ENCODE results near the gene FADS2.

FADS2 gene

DNA sequence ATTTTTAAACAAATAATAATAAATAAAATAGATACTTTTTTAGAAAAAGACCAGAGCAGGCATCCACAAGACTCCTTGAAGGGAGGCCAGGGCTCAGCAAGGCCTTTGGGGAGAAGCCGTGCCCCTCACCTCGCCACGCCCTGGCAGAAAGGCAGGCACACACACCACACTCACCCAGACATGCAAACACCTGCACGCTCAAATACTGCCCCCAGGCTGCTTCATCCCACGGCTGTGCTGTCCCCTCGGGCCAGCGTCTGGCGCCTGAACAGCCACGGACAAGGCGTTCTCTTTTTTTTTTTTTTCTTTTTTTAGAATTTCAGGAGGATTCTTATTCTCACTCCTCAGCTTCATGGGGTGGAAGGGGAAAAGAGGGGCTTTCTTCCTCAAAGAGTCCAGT, 61.7 kb downstream of the FADS2 start:
- no peak for DNase-seq

DNA sequence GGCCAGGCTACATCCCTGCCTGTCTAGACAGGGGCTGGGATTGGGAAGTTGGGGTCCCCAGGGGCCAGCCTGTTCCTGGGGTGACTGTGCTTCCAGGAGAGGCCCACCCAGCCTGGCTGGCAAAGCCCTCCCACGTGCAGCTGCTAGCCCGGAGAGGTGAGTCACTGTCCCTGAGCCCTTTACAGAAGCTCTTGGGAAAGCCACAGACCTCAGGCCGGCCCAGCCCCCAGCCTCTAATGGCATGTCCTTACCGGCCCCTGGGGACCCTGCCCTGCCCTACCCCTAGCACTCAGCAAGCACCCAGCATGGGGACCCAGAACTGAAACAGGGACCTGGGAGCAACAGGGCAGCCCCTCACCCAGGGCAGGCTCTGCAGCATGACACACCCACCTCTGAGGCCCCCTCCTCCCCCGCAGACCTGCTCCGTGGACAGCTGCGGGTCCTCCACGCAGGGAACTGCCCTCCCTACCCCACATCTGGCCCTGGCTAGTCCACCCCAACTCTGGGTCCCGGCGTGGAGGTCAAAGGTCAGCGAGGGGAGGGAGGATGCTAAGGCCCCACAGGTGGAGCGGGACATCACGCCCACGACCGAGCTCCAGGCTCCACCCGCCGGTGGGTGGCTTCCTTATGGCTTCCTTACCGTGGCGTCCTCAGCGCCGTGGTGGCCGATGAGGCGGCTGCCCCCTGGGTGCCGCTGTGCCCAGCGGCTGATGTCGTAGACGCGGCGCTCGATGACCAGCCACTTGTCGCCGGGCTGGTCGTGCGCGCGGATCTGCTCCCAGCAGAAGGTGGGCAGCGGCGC, 62.6 kb downstream of the FADS2 start:
- peak; percentile 26 to 32 for DNase-seq

DNA sequence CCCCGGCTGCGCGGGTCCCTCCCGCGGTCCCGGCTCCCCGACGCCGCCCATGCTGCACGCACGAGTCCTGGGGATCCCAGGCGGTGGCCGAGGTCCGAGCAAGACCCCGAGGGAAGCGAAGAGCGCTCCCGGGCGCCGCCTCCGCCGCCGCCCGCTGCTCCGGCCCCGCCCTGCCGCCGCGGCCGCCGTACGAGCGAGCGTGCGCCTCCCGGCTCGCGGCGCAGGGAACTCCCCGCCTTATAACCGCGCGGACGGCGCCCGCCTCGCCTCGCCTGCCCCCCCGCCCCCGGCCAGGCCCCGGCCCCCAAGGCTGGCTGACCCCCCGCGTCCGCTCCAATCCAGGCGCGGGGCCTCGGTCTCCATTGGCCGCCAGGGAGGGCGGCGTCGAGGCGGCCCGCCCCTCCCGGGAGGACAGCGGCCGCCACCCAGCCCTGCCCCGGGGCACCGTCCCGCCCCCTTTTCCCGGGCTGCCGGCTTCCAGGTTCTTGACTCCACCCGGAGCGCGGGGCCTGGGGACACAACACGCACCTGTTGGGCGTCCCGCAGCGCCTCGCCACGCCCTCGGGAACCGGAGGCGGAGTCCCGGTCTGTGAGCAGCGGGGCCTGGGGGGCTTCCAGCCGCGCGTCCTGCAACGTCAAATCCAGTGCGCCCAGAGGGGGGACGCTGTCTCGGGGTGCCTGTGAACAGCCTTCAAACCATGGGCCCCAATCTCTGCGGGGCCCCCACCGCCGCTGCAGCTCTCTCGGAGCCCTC, 63.4 kb downstream of the FADS2 start, which contains the start of gene FADS3:
Gene FADS3 (minus strand): TSS at position 215 of the 754 bp plus-strand sequence. CDS start 164 bp downstream, at position 51.
- DNase-seq = peak; percentile 81

DNA sequence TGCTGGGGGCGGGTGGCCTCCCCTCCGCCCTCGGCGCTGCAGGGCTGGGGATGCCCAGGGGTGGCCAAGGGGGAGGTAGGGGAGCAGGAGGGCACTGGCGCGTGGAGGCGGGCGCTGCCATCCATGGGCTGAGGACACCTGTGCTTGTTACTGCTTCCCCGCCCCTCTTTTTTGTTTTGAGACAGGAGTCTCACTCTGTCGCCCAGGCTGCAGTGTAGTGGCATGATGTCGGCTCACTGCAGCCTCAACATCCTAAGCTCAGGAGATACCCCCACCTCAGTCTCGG, 63.9 kb downstream of the FADS2 start:
- no peak for DNase-seq

DNA sequence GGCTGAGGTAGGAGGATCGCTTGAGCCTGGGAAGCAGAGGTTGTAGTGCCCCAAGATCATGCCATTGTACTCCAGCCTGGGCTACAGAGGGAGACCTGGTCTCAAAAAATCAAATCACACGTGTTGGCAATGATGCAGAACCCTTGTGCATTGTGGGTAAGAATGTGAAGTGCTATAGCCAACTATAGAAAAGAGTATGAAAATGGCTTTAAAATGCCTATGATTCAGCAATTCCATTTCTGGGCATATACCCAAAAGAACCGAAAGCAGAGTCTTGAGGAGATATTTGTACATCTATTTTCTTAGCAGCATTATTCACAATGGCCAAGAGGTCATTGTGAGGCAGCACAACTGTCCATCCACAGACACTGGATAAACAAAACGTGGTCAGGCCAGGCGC, 65.9 kb downstream of the FADS2 start:
- no peak for DNase-seq

DNA sequence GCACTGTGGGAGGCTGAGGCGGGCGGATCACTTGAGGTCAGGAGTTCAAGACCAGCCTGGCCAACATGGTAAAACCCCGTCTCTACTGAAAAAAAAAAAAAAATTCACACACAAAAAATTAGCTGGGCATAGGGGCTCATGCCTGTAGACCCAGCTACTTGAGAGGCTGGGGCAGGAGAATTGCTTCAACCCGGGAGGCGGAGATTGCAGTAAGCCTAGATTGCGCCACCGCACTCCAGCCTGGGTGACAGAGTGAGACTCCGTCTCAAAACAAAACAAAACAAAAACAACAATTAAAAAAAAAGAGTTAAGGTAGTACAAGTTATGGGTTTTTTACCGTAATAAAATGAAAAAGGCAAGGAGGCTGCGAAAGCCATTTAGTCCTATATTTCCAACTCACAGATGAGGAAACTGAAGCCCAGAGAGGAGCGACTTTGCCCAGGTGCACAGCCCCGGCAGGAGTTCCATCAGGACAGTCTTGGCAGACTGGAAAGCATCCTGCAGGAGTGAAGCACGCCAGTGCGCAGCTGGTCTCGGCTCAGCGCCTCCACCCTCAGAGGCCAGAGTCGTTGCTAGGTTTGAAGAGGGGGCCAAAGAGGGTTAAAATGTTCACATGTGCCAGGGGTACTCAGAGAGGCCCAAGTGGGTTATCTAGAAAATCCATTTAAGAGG, 67.1 kb downstream of the FADS2 start:
- no peak for DNase-seq

DNA sequence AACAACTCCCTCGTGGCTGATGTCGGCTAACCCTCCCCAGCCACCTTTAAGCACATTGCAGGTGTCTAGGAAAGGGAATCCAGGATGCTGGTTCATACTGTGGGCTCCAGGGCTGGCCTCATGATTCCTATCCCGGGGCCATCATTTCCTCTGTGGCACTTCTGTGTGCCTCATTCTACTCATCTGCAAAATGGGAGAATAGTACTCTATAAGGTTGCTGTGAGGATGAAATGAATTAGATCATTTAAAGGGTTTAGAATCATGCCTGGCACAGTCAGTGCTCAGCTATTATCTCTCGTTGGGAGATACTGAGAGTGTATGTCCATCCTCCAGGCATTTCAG, 67.6 kb downstream of the FADS2 start:
- DNase-seq = no peak

DNA sequence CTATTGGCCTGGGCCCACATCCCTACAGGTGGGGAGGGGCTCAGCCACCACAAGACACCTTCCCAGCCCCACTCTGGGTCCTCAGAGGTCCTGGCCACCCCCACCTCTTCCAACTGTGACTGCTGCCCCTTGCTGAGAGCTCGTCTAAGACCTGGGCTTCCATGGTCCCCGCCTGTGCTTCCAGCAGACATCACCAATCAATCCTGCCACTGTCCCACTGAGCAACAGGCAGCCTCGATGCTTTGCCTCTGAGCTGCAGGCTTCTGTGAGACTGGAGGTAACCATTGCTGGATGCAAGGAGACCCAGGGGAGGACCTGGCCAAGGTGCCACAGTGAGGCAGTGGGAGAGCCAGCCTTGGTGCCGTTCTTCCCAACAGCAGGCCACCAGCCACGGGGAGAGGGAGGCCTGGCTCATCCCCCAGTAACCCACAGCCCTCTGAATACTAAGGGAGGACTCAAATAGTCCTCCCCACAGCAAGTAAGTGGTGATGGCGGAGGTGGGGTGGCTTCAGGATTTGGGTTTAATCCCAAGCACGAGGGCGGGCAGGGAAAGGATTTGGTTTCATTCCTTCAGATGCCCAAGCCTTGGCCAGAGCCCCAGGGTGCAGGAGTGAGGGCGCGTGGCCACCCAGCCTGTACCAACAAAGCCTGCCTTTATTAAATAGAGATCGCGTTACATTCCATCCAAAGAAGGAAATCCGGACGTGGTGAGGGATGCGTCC, 68.7 kb downstream of the FADS2 start:
- no peak for DNase-seq

DNA sequence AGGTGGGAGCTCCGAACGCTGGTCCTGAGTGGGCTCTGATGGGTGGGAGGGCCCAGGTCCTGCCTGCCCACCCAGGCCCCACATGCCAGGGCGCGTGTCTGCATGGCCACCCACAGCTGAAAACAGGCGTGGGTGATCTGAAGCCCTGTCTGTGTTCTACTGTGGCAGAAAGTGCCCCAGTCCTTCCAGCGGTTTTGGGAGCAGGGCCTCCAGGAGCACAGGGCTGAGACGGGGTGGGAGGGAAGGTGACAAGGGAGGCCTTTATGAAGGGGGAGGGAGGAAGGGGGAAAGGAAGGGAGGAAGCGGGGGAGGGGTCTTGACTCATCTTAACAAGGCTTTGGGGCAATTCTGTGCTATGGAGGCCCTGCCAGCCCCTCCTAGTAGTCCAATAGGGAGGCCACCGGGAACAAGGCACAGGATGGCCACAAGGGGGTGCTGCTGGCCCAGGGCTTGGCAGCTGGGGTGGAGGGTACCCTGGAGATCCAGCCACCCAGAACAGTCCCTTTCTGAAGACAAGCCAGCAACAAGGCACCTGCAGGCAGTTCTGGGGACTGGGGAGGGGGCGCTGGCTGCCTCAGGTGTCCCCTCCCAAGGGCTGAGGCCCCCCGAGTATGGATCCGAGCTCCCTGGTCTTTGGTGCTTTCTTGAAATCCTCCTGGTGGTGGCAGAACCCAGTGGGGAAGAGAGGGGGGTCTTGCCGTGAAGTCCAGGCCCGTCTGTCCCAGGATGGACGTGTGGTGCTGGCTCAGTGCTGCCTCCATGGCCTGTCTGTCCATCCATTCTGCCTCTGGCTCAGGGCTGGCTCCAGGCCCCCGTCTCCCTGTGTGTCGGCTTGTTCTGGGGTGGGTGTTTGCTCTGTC, 69.5 kb downstream of the FADS2 start:
- peak; percentile 76 to 78 for DNase-seq

DNA sequence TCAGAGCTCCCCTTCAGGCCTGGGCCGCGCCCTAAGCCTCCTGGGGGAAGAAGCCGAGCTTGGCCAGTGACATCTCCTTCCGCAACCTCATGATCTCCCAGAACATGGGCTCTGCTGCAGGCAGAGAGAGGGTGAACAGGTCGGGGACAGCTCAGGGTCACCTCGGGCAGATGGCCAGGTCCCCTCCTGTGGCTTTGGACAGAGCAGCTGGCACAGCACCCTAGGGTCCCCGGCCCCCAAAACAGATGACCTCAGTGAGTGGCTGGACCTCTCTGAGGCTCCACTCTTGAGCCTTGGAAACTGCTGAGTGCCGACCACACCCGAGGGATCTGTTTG, 70.1 kb downstream of the FADS2 start:
- no peak for DNase-seq

DNA sequence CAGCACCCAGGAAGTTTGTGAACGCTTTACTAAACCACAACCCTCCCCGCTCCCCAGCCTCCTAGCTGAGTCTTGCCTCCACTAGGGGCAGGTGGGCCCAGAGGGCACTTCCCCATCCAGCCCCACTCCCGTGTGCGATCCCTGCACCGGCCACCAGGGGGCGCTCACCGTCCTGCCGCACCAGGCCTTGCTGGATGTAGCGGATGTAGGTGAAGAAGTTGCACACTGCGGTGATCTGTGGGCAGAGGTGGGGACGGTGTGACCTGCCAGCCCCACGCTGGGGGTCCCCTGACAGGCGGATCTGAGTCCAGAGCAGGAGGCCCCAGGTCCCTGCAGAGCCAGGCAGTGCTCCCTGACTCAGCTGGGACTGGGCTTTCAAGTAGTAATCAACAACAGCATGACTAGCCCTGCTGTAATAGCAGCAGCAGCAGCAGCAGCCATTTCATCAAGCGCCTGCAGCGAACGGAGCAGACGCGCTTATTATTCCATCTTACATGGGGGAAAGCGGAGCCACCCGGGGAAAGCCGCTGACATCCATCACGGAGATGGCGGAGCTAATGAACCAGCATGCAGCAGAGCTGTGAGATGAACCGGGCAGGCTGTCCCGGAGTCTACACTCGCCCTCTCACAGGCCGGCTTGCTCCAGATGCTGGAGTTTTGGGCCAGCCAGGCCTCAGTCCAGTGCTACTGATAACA, 71.2 kb downstream of the FADS2 start:
- peak; percentile 92 to 93 for DNase-seq

DNA sequence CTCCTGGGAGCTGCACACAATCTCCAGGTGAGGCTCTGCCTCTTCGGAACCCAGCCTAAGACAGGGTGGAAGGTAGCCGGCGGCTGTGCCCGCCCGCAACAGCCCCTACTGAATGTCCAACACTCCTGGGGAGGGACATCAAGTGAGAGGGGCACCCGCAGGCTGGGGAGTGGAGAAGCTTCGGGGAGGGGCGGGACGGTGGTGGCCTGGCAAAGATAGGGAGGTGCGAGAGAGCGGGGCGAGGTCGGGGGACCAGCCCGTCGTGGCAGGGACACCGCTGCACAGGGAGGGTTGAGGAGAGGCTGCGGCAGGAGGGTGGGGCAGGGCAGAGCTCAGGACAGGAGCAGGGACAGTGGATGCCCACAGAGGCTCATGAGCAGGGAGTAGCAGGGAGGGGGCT, 72.2 kb downstream of the FADS2 start:
- no peak for DNase-seq

DNA sequence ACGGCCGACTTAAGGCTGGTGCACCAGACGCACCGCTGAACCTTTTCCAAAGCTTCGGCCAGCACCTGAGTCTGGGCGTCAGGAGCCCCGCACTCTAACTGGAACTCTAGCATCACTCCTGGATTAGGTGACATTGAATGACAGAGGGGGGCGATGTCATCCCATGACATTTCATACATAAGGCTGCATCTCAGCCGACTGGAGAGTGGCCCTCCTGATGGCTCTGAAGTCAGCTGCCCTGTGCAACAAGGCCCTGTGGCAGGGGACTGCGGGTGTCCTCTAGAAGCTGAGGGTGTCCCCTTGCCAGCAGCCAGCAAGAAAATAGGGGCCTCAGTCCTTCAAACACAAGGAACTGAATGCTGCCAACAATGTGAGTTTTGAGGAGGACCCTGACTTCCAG, 73.3 kb downstream of the FADS2 start:
- no peak for DNase-seq

DNA sequence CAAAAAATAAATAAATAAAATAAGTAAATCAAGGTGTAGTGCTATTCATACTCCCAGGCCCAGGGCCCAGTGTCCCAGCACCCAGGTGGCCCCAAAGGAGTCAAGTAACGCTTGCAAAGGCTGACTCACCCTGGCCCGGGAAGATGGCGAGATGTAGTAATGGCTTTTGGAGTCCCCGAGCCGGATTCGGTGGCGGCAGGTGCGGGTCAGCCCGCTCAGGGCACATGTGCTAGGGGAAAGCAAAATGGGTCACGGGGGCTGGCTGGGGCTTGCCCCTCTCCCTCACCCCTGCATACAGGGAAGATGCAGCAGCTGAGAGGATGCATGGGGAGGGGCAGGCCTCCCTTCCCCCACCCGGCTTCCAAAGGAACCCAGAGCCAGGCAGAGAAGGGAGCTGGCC, 74.2 kb downstream of the FADS2 start:
- DNase-seq = no peak

DNA sequence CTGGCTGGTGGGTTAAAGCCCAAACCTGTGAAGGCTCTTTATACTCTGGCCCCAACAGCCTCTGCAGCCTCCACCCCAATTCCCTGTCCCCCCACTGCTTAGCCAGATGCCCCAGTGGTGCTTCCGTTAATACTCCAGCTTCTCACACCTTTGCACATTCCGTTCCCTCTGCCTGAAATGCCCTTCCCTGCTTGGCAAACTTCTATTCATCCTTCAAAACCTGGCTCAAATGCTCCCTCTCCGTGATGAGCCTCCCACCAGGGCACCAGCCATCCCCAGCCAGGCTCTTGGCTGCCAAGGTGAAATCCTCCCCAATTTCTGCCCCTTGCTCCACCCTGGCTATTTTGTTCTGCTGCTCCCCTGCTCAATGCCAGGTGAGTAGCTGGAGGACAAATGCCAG, 75.7 kb downstream of the FADS2 start:
- no peak for DNase-seq

DNA sequence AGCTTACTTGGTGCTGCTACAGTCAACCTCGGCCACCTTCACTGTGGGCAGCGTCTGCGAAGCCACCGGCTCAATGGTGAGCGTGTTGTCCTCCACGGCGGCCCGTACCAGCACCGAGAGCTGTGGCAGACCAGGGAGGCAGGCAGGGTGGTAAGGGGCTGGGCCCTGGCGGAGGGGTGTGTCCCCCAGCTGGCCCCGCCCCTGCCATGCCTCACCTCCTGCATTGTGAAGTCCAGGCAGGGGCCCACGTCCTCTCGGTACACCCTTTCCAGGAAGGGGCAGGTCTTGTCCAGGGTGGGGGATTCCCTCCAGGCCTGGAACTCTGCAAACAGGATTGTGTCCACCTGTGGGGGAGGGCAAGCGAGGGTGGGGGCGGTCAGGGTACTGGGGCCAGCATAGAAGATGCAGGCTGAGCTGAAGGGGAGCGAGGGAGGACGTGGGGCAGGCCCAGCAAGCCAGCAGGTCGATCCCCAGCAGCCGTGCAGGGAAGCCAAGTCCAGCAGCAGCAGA, 76.5 kb downstream of the FADS2 start:
- DNase-seq = no peak

DNA sequence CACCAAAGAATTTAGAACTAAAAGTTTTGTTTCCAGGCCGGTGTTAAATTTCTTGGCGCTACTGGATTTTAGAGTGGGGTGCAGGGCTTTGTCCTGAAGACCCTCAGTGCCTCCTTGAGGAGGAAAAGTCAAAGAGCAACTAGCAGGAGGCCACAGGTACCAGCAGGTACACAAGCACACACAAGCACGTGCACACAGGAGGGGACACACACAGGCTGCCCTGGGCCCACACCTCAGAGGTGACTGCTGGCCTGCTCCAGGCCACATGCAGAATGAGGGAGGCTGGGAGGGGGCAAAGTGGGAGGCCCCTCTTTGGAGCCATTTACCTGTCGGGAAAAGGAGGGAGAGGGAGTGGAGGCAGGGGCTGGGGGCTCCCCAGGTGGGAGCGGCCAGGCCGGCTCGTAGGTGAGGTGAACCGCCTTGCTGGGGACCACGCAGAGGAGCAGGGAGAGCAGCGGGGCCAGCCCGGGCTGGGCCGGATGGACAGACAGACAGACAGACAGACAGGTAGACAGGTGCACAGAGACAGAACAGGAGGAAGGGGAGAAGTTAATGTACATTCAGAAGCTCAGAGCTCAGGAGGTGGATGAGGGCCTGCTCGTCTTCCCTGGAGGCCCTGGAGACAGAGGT, 77.1 kb downstream of the FADS2 start:
- no peak for DNase-seq

DNA sequence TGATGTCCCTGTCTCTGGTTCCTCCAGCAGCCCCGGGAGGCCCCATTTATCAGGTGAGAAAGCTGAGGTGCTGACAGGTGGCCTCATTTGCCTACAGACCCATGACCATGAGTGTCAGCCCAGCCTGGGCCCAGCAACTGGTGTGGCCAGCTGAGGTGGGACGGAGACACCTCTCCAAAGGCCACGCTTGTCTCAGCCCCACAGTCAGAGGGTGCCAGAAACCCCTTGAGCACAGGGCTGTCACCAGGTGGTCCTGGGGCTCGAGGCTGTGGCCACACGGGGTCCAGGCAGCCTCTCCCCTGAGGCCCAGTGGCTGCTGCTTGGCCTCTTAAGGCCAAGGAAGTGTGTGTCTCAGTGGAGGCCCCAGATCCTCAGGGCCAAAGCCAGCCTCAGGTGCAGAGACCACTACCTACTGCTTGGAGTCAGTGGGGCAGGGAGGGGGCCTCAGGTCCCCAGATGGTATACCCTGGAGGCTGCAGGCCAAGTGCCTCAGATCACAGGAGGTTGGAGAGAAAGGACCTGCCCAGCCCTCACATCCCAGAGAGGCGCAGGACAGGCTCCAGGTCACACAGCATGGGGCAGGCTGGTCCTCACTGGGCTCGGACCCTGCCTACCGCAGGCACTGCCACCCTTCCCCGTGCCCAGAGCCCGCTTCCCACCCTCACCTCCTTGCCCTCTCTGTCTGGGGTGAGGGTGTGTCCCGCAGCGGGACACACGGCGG, 77.9 kb downstream of the FADS2 start:
- DNase-seq = no peak

DNA sequence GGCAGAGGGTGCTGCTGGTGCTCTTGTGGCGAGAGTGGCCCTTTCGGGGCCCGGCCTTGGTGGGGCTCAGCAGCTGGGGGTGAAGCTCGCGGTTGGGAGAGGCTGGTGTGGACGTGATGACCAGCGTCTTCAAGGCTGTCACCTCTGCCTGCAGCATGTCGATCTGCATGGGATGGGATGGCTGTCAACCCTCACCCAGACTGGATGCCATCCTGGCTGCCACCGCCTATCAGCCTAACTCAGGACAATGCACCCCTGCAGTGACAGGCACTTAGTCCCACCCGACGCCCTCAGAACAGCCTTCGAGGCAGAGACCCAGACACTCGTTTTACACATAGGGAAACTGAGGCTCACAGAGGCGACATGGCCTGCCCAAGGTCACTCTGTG, 78.4 kb downstream of the FADS2 start:
- no peak for DNase-seq

DNA sequence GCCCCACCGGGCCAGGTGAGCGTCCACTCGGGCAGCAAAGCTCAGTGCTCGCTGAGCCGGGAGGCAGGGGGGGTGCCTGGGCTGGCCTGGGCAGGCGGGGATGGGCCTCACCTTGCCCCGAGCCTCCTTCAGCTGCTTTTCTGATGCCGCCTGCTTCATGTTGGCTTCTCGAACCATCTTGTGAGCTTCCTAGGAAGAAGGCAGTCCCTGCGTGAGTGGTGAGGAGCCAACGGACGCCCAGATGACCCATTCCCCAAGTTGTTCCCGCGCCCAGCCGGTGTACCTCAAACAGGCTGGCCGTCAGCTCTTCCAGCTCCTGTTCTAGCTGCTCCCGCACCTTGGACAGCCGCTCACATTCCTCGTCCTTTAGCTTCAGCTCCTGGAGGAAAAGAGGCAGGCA, 79.2 kb downstream of the FADS2 start:
- DNase-seq = no peak
